Gastrocnemius medialis (tissue), 4 donors: ENCODE measurements around the gene SH3BP1.

Experiments used
- CTCF ChIP-seq, 5 experiments: fragments of 450-650 bp in 3 of 5; fragments of 200-600 bp in 2 of 5; sonication (generic) in 2 of 5; IDR thresholded peaks in 4 of 5; conservative IDR thresholded peaks in 1 of 5; 1 replicate in 4 of 5; 2 replicates in 1 of 5; pipeline ENCODE4 v1.5.1; 2016 to 2019; ENCODE audit warnings: antibody characterized with exemption in 5 of 5, mild to moderate bottlenecking in 3 of 5, moderate library complexity in 3 of 5
- POLR2A ChIP-seq, 2 donors: fragments of 450-650 bp; IDR thresholded peaks; one replicate each; pipeline ENCODE4 v1.6.1; 2017; ENCODE audit warnings: antibody characterized with exemption in 2 of 2, mild to moderate bottlenecking in 2 of 2, moderate library complexity in 2 of 2

DNA sequence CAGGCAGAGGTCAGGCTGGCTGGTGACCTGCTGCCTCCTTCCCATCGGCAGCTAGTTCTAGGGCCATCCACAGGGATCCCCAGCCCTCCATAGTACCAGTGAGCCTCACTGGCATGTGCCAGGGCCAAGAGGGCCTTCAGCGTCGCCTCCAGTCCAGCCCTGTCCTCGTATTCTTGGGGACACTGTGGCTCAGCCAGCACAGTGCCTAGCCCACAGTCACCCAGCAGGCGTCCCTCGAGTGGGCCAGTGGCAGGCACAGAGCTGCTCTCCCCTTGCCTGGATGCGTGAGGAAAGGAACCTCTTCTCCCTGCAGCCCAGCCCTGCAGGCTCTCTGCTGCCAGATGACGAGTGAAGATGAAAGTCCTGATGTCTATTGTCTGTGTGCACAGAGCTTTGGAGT, 10.6 kb upstream of the SH3BP1 start:
- TF ChIP-seq CTCF (IDR thresholded peaks at IDR 0.05 in 4 of 5, conservative IDR thresholded peaks at IDR 0.05 in 1 of 5) = no peak
- TF ChIP-seq POLR2A (IDR thresholded peaks at IDR 0.05) = no peak
